Mesendoderm (in vitro differentiated cells): ENCODE measurements around the gene KDELR1.

ENCODE experiments used
- DNase-seq: peaks from one replicate; pipeline ENCODE4 v3.0.0; 2013
- H2AK5ac ChIP-seq: 2 replicates; pipeline ENCODE4 v1.6.1; 2013; ENCODE audit warnings: low read length, inconsistent platforms
- H2BK120ac ChIP-seq: 2 replicates; pipeline ENCODE4 v1.6.1; 2013; ENCODE audit warnings: low read depth, mild to moderate bottlenecking, low read length, moderate library complexity, mixed read lengths
- H2BK15ac ChIP-seq: replicated peaks from 2 replicates; pipeline ENCODE4 v1.6.1; 2013; ENCODE audit warnings: low read depth, mild to moderate bottlenecking, moderate library complexity
- H2BK5ac ChIP-seq: 2 replicates; pipeline ENCODE4 v1.6.1; 2013; ENCODE audit warnings: low read length, inconsistent platforms
- H3K18ac ChIP-seq: 2 replicates; pipeline ENCODE4 v1.6.1; 2013; ENCODE audit warnings: mild to moderate bottlenecking, low read length, mixed read lengths
- H3K23ac ChIP-seq: one replicate; pipeline ENCODE4 v1.6.1; 2013; ENCODE audit warnings: low read length
- H3K27ac ChIP-seq: 2 replicates; pipeline ENCODE4 v1.5.1; 2013; ENCODE audit warnings: low read depth, mild to moderate bottlenecking, inconsistent platforms, low read length, moderate library complexity
- H3K27me3 ChIP-seq: 2 replicates; pipeline ENCODE4 v1.6.1; 2013; ENCODE audit warnings: low read length, control low read depth, mild to moderate bottlenecking, inconsistent platforms; ENCODE audit not compliant: insufficient read depth, poor library complexity
- H3K36me3 ChIP-seq: 2 replicates; pipeline ENCODE4 v1.6.1; 2013; ENCODE audit warnings: low read length, inconsistent platforms; ENCODE audit not compliant: control insufficient read depth, insufficient read depth
- H3K4ac ChIP-seq: one replicate; pipeline ENCODE4 v1.6.1; 2013; ENCODE audit warnings: low read depth, mild to moderate bottlenecking, low read length, moderate library complexity
- H3K4me1 ChIP-seq: 2 replicates; pipeline ENCODE4 v1.6.1; 2013; ENCODE audit warnings: low read depth, low read length, inconsistent platforms; ENCODE audit not compliant: control insufficient read depth
- H3K4me2 ChIP-seq: 2 replicates; pipeline ENCODE4 v1.6.1; 2013; ENCODE audit warnings: low read length
- H3K4me3 ChIP-seq: 2 replicates; pipeline ENCODE4 v1.5.1; 2013; ENCODE audit warnings: mild to moderate bottlenecking, low read length
- H3K56ac ChIP-seq: one replicate; pipeline ENCODE4 v1.6.1; 2013; ENCODE audit warnings: low read length
- H3K79me1 ChIP-seq: 2 replicates; pipeline ENCODE4 v1.6.1; 2013; ENCODE audit warnings: low read length, inconsistent platforms
- H3K79me2 ChIP-seq: 2 replicates; pipeline ENCODE4 v1.6.1; 2013; ENCODE audit warnings: mild to moderate bottlenecking, low read length; ENCODE audit not compliant: control insufficient read depth, insufficient read depth
- H3K9ac ChIP-seq: 2 replicates; pipeline ENCODE4 v1.6.1; 2013; ENCODE audit warnings: low read length, inconsistent platforms
- H4K5ac ChIP-seq: one replicate; pipeline ENCODE4 v1.6.1; 2013; ENCODE audit warnings: low read length
- H4K8ac ChIP-seq: one replicate; pipeline ENCODE4 v1.6.1; 2013; ENCODE audit warnings: low read depth, mild to moderate bottlenecking, control low read depth, low read length, moderate library complexity
- WGBS: extraction: QIAGEN DNeasy Blood & Tissue Kit; methylation state at CpG from one replicate; pipeline ENCODE4 v1.1.7; 2013; ENCODE audit warnings: low lambda C conversion rate, missing lambda C conversion rate; ENCODE audit not compliant: insufficient coverage; ENCODE audit errors: extremely low coverage; 5-methylcytosine and 5-hydroxymethylcytosine counted together

KDELR1 gene

DNA sequence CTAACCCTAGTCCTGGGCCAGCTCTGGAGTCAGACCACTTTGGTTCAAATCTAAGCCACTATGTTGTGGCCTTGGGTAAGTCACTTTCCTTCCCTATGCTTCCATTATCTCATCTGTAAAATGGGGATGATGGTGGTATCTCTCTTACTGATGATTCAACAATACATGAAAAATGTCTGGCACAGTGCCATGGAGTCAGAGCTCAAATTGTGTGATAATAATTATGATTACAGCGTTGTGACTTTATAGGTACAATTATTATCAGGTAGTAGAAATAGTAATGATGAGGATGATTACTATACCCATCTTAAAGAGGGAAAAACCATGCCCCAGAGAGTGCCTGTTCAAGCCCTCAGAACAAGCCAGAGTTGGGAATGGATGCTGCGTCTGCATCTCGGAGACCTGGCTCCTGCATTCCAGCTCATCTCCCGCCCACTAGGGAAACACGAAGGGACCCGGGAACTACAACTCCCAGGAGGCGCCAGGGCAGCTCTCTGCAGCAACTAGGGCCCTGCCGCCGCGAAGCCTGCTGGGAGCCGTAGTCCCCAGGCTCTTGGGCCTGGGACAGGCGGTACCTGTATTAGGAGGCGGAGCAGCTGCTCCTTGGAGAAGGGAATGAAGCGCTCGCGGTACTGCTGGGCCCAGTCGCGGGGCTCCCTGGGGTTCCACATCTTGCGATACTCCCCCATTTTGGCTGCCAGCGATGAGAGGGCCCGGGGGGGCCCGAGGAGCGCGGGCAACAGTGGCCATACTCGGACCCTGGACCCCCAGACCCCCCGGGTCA is 28.4 kb downstream of the KDELR1 start:
- no CpG with 5 or more reads among the region's 26 CpGs for WGBS
- peak overlapping the region; percentile 27 for H3K4ac ChIP-seq
- H2AK5ac ChIP-seq: no peak overlapping the region
- no peaks in the 10 kb centered on the region for H3K27me3 ChIP-seq
- peak; percentile 98 for DNase-seq
- no peak overlapping the region for H4K8ac ChIP-seq
- peak overlapping the region; percentile 87 for H3K56ac ChIP-seq
- peak overlapping the region; percentile 73 for H3K9ac ChIP-seq
- H3K4me1 ChIP-seq: peaks cover 3% of the 10 kb centered on the region
- H3K23ac ChIP-seq: no peak overlapping the region
- H4K5ac ChIP-seq: no peak overlapping the region
- peak overlapping the region; percentile 15 for H3K18ac ChIP-seq
- H2BK5ac ChIP-seq: peak overlapping the region; percentile 71
- no peaks in the 10 kb centered on the region for H3K79me1 ChIP-seq
- no peaks in the 10 kb centered on the region for H3K36me3 ChIP-seq
- H2BK120ac ChIP-seq: no peak overlapping the region
- peak overlapping the region; percentile 6 for H3K4me3 ChIP-seq
- H3K4me2 ChIP-seq: peak overlapping the region; percentile 34
- no peaks in the 10 kb centered on the region for H3K79me2 ChIP-seq
- H2BK15ac ChIP-seq: no peak overlapping the region
- peak overlapping the region; percentile 36 for H3K27ac ChIP-seq

- H3K27me3 ChIP-seq: no peaks in the 10 kb centered on the region
- H2BK120ac ChIP-seq: no peak overlapping the region
- no peak overlapping the region for H3K4me2 ChIP-seq
- H3K56ac ChIP-seq: no peak overlapping the region
- DNase-seq: no peak
- H2AK5ac ChIP-seq: no peak overlapping the region
- H2BK5ac ChIP-seq: no peak overlapping the region
- H3K9ac ChIP-seq: no peak overlapping the region
- WGBS: no CpG with 5 or more reads among the region's 3 CpGs
- no peaks in the 10 kb centered on the region for H3K79me1 ChIP-seq
- H3K23ac ChIP-seq: no peak overlapping the region
- H3K36me3 ChIP-seq: no peaks in the 10 kb centered on the region
- no peak overlapping the region for H4K8ac ChIP-seq
- peaks cover 3% of the 10 kb centered on the region for H3K4me1 ChIP-seq
- no peak overlapping the region for H4K5ac ChIP-seq
- no peak overlapping the region for H3K4ac ChIP-seq
- H2BK15ac ChIP-seq: no peak overlapping the region
- no peaks in the 10 kb centered on the region for H3K79me2 ChIP-seq
- H3K27ac ChIP-seq: no peak overlapping the region
- H3K4me3 ChIP-seq: no peak overlapping the region
- H3K18ac ChIP-seq: no peak overlapping the region
Observed at GRCh38 chr19:48361912-48362311, 29.4 kb downstream of the KDELR1 start.

DNA sequence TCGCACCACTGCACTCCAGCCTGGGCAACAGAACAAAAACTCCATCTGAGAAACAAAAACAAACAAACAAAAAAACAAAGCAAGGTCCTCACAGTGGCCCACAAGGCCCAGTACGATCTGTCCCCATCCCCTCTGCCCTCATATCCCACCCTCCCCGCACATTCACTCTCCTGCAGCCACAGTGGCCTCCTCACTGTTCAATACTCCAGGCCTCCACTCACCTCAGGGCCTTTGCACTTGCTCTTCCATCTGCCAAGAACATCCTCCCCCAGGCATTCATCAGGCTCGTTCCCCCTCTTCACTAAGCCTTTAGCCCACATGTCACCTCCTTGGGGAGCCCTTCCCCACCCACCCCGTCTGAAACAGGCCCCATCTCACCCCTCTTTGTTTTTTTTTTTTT is 32.2 kb downstream of the KDELR1 start:
- H2BK120ac ChIP-seq: no peak overlapping the region
- H3K18ac ChIP-seq: no peak overlapping the region
- H4K8ac ChIP-seq: no peak overlapping the region
- H2AK5ac ChIP-seq: no peak overlapping the region
- no peak overlapping the region for H3K9ac ChIP-seq
- no peaks in the 10 kb centered on the region for H3K27me3 ChIP-seq
- no peaks in the 10 kb centered on the region for H3K36me3 ChIP-seq
- H3K4me3 ChIP-seq: no peak overlapping the region
- no peaks in the 10 kb centered on the region for H3K79me2 ChIP-seq
- no peak overlapping the region for H3K4ac ChIP-seq
- H2BK15ac ChIP-seq: no peak overlapping the region
- no peak overlapping the region for H4K5ac ChIP-seq
- no peak overlapping the region for H3K23ac ChIP-seq
- no peak for DNase-seq
- H3K79me1 ChIP-seq: no peaks in the 10 kb centered on the region
- no peak overlapping the region for H3K4me2 ChIP-seq
- no peaks in the 10 kb centered on the region for H3K4me1 ChIP-seq
- no peak overlapping the region for H3K27ac ChIP-seq
- WGBS: no CpG with 5 or more reads among the region's 5 CpGs
- H2BK5ac ChIP-seq: no peak overlapping the region
- no peak overlapping the region for H3K56ac ChIP-seq

DNA sequence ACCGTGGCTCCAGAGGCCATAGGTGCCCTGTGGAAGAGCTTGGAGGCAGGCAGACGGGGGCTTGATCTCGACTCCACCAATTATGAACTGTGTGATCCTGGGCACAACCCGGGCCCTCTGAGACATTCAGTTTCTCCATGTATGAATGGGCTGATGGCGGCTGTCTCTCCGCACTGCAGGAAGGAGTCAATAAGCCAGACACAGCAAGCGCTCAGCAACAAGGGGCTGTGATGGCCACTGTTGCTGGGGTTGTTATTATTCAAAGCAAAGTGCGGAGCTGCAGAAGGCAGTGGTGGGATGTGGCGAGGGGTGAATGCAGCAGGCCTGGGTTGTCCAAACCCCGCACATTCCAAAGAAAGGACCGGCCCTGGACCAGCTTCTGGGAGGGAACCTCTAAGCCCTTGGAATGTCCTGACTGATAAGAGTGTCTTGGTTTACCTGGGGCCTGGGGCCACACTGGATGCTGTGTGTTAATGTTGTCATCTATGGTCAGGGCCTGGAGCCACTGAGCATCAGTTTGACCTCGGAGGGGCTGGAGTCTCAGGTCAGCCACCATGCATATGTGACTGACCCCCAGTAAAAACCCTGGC is 35.9 kb downstream of the KDELR1 start:
- Histone ChIP-seq H2BK120ac (no peak overlapping the region), H4K8ac (no peak overlapping the region), H3K4ac (no peak overlapping the region), H3K27me3 (no peaks in the 10 kb centered on the region), H2AK5ac (no peak overlapping the region), H3K18ac (no peak overlapping the region), H2BK5ac (no peak overlapping the region), H3K9ac (no peak overlapping the region), H3K23ac (no peak overlapping the region), H3K27ac (no peak overlapping the region), H3K79me2 (no peaks in the 10 kb centered on the region), H3K79me1 (no peaks in the 10 kb centered on the region), H3K4me2 (no peak overlapping the region), H4K5ac (no peak overlapping the region), H3K4me3 (no peak overlapping the region), H2BK15ac (no peak overlapping the region), H3K4me1 (no peaks in the 10 kb centered on the region), H3K56ac (no peak overlapping the region), H3K36me3 (no peaks in the 10 kb centered on the region)
- peak; percentile 51 for DNase-seq
- WGBS: no CpG with 5 or more reads among the region's 12 CpGs

GRCh38 chr19:48354332-48354992 is 36.9 kb downstream of the KDELR1 start:
- Histone ChIP-seq H2AK5ac (no peak overlapping the region), H3K79me2 (no peaks in the 10 kb centered on the region), H3K36me3 (no peaks in the 10 kb centered on the region), H3K4me3 (no peak overlapping the region), H3K23ac (no peak overlapping the region), H3K27me3 (no peaks in the 10 kb centered on the region), H3K4me2 (no peak overlapping the region), H3K79me1 (no peaks in the 10 kb centered on the region), H4K8ac (no peak overlapping the region), H3K56ac (no peak overlapping the region), H4K5ac (no peak overlapping the region), H3K4ac (no peak overlapping the region), H2BK5ac (no peak overlapping the region), H2BK15ac (no peak overlapping the region), H2BK120ac (no peak overlapping the region), H3K18ac (no peak overlapping the region), H3K27ac (no peak overlapping the region), H3K9ac (no peak overlapping the region), H3K4me1 (no peaks in the 10 kb centered on the region)
- DNase-seq: no peak
- no CpG with 5 or more reads among the region's 15 CpGs for WGBS
